CD4-positive, alpha-beta T cell treated with Interleukin-15 for 1 hour (primary cell): ENCODE results near the gene GSN.

Experiments
- DNase-seq: peaks from one replicate; pipeline ENCODE4 v3.0.0-alpha.2; 2020

The GSN gene

GRCh38 chr9:121326130-121326838, 58.3 kb downstream of the GSN start:
- no peak for DNase-seq

GRCh38 chr9:121326901-121327613, 59.1 kb downstream of the GSN start:
- no peak for DNase-seq

- no peak for DNase-seq
Observed at GRCh38 chr9:121328476-121328875, 60.5 kb downstream of the GSN start.

GRCh38 chr9:121328876-121329681, 61.1 kb downstream of the GSN start:
- DNase-seq = no peak

GRCh38 chr9:121331549-121331948, 63.6 kb downstream of the GSN start:
- no peak for DNase-seq

GRCh38 chr9:121331992-121332685, 64.2 kb downstream of the GSN start:
- no peak for DNase-seq

- DNase-seq = no peak
Observed at GRCh38 chr9:121333950-121334773, 66.2 kb downstream of the GSN start.

- DNase-seq = no peak
Observed at GRCh38 chr9:121336665-121337064, 68.7 kb downstream of the GSN start.

GRCh38 chr9:121339437-121339836, 71.5 kb downstream of the GSN start:
- DNase-seq = no peak

- no peak for DNase-seq
Observed at GRCh38 chr9:121340676-121341392, 72.9 kb downstream of the GSN start.

- no peak for DNase-seq
Observed at GRCh38 chr9:121344184-121344583, 76.2 kb downstream of the GSN start.

- no peak for DNase-seq
Observed at GRCh38 chr9:121345070-121345469, 77.1 kb downstream of the GSN start.

- no peak for DNase-seq
Observed at GRCh38 chr9:121348221-121348620, 80.3 kb downstream of the GSN start.

GRCh38 chr9:121349009-121349408, 81.0 kb downstream of the GSN start:
- DNase-seq = no peak

GRCh38 chr9:121350036-121350435, 82.1 kb downstream of the GSN start:
- DNase-seq = no peak

GRCh38 chr9:121350993-121351561, 83.1 kb downstream of the GSN start:
- DNase-seq = no peak

- DNase-seq = peak; percentile 60
Observed at GRCh38 chr9:121353241-121354061, 85.5 kb downstream of the GSN start.

- DNase-seq = no peak
Observed at GRCh38 chr9:121354141-121354540, 86.2 kb downstream of the GSN start.

- no peak for DNase-seq
Observed at GRCh38 chr9:121354762-121355161, 86.8 kb downstream of the GSN start.

- DNase-seq = no peak
Observed at GRCh38 chr9:121357011-121357410, 89.0 kb downstream of the GSN start.
